MCF 10A (cell line): ENCODE results near the gene KRTAP3-3. TPM values are rescaled to one million over a fixed set of nuclear protein-coding genes. Genes with fewer than 3 reads are reported as not detected.
A peak's percentile ranks its signal among the peaks of the same experiment; 100 is the strongest.

Experiments used
- BruUV-seq: library from RNA; stranded (reverse); fragments of 400-500 nt; replicated peaks from 2 replicates; lab custom pipeline; 2021; lab: Mats Ljungman, UMichigan
- CTCF ChIA-PET: fragments of 300-600 bp; sonication (Branson Sonifier 250); formaldehyde crosslinking; extraction: SDS; loops from one replicate; lab custom pipeline; 2021; ENCODE audit warnings: antibody characterized with exemption, inconsistent platforms; lab: Yijun Ruan, JAX
- POLR2A ChIA-PET: fragments of 300-600, 350-650 bp; sonication (Branson Sonifier 250); formaldehyde crosslinking; extraction: SDS; loops from one replicate; lab custom pipeline; 2020; ENCODE audit warnings: antibody characterized with exemption, inconsistent platforms; lab: Yijun Ruan, JAX
- DNase-seq: peaks from one replicate; pipeline ENCODE4 v3.0.0-alpha.2; 2018; ENCODE audit not compliant: unreplicated experiment
- H3K27ac Mint-ChIP-seq: one replicate; pipeline ENCODE4 v1.8.0; 2022; ENCODE audit warnings: mild to moderate bottlenecking, low read depth, mixed read lengths; ENCODE audit not compliant: unreplicated experiment
- H3K27me3 Mint-ChIP-seq: one replicate; pipeline ENCODE4 v1.8.0; 2022; ENCODE audit warnings: mixed read lengths; ENCODE audit not compliant: insufficient read depth, unreplicated experiment
- H3K36me3 Mint-ChIP-seq: one replicate; pipeline ENCODE4 v1.8.0; 2022; ENCODE audit warnings: mild to moderate bottlenecking, moderate library complexity, mixed read lengths; ENCODE audit not compliant: insufficient read depth, unreplicated experiment
- H3K4me1 Mint-ChIP-seq: one replicate; pipeline ENCODE4 v1.8.0; 2022; ENCODE audit warnings: mixed read lengths; ENCODE audit not compliant: insufficient read depth, unreplicated experiment
- H3K4me3 Mint-ChIP-seq: one replicate; pipeline ENCODE4 v1.8.0; 2022; ENCODE audit warnings: mild to moderate bottlenecking, moderate library complexity, mixed read lengths; ENCODE audit not compliant: unreplicated experiment
- H3K9me3 Mint-ChIP-seq: one replicate; pipeline ENCODE4 v1.8.0; 2022; ENCODE audit warnings: mixed read lengths; ENCODE audit not compliant: unreplicated experiment
- intact Hi-C: fragments of 100-400 bp; cut with micrococcal nuclease; formaldehyde crosslinking; loops from 2 replicates; pipeline ENCODE4 v1.14.1; 2022
- total RNA-seq: library from RNA; stranded (reverse); gene quantifications from 2 replicates; pipeline ENCODE4 v1.2.3, GENCODE V29; 2022
- TF ChIP-seq, protein P1 (sequence below): fragments of 200-600 bp; IDR thresholded peaks from one replicate; pipeline ENCODE4 v1.8.0; 2022; ENCODE audit warnings: antibody characterized with exemption, mild to moderate bottlenecking; ENCODE audit not compliant: unreplicated experiment

KRTAP3-3 gene
- total RNA-seq, 1 experiment from 2014 or later = not detected

DNA sequence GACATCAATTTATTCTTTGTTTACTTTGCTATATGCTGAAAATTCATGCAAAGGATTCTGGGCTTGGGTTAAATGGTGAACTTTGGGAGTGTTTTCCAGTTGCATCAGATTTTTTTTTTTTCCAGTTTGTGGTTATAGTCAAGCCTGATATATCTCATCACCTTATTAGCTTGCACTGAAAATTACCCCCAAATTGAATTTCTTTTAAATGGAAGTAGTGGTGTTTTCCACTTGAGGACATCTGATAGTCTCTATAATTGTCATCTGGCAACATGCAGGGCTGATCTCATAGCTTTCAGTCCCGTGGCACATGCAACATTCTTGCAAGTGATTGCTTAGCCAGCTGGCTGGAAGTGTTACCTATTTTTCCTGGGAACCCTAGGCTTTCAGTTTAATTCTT is 19.6 kb upstream of the KRTAP3-3 start:
- no peaks in the 10 kb centered on the region for H3K27me3 Mint-ChIP-seq
- DNase-seq = no peak
- intact Hi-C loops = no loop called here
- ChIA-PET CTCF (no interaction called here), POLR2A (interaction anchor here (0.5 to 1.1 kb wide), 3 partner anchors 56 to 640 kb away, joined by 3 to 4 read pairs (median 3); no protein-coding TSS in a partner anchor)
- no peak overlapping the region for H3K4me3 Mint-ChIP-seq
- H3K27ac Mint-ChIP-seq = no peak overlapping the region
- TF ChIP-seq, protein P1, sequence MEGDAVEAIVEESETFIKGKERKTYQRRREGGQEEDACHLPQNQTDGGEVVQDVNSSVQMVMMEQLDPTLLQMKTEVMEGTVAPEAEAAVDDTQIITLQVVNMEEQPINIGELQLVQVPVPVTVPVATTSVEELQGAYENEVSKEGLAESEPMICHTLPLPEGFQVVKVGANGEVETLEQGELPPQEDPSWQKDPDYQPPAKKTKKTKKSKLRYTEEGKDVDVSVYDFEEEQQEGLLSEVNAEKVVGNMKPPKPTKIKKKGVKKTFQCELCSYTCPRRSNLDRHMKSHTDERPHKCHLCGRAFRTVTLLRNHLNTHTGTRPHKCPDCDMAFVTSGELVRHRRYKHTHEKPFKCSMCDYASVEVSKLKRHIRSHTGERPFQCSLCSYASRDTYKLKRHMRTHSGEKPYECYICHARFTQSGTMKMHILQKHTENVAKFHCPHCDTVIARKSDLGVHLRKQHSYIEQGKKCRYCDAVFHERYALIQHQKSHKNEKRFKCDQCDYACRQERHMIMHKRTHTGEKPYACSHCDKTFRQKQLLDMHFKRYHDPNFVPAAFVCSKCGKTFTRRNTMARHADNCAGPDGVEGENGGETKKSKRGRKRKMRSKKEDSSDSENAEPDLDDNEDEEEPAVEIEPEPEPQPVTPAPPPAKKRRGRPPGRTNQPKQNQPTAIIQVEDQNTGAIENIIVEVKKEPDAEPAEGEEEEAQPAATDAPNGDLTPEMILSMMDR = no peak
- H3K9me3 Mint-ChIP-seq = no peaks in the 10 kb centered on the region
- H3K4me1 Mint-ChIP-seq = no peaks in the 10 kb centered on the region
- H3K36me3 Mint-ChIP-seq = no peaks in the 10 kb centered on the region
- no TSS peak for BruUV-seq

DNA sequence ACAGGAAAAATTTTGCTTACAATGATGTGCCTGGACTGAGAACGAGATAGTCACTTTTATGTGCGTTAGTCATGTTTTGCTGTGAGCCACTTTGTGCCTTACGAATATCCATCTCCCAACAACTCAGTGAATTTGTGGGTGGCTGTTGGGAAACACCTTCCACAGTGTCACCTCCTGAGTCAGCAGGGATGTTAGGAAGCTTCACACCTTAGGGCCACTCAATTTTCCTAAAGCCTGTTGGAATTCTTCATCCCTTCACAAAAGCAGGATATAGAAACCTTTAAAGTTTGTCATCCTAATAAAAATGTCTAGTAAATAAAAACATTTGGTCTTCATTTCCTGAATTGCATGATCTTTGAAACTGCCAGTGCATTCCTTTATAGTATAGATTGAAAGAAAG is 19.2 kb upstream of the KRTAP3-3 start:
- no peak overlapping the region for H3K4me3 Mint-ChIP-seq
- H3K9me3 Mint-ChIP-seq = no peaks in the 10 kb centered on the region
- TF ChIP-seq, protein P1 = no peak
- intact Hi-C loops = no loop called here
- H3K36me3 Mint-ChIP-seq = no peaks in the 10 kb centered on the region
- DNase-seq = peak; percentile 6
- ChIA-PET CTCF (no interaction called here), POLR2A (no interaction called here)
- no peak overlapping the region for H3K27ac Mint-ChIP-seq
- no peaks in the 10 kb centered on the region for H3K4me1 Mint-ChIP-seq
- no TSS peak for BruUV-seq
- H3K27me3 Mint-ChIP-seq = no peaks in the 10 kb centered on the region

DNA sequence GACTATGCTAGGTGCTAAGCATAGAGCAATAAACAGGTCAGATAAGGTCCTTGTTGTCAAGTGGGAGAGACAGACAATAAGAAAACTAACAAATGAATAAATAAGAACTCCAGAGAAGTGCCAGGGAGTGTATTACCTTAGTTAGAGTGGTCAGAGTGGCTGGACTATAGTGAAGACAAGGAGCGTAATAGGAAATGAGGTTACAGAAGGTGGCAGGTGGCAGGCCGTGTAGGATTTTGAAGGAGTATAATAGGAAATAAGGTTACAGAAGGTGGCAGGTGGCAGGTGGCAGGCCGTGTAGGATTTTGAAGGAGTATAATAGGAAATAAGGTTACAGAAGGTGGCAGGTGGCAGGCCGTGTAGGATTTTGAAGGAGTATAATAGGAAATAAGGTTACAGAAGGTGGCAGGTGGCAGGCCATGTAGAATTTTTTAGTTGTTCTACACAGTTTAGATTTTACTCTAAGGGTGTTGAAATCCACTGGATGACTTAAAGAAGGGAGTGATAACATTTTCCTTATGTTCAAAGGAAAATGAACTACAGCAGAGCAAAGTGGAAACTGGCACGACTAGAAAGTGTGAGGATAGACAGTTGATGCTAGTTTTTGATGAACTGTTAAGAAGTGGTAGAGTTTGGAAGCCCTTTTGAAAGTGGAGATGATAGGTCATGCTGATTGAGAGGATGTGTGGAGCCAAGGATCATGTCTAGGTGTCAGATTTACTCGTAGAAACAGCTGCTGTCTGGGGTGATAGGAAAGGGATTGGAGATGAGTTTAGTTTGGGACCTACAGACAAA is 18.6 kb upstream of the KRTAP3-3 start:
- Mint-ChIP-seq H3K4me3 (no peak overlapping the region), H3K36me3 (no peaks in the 10 kb centered on the region), H3K27ac (peak overlapping the region; percentile 3), H3K9me3 (no peaks in the 10 kb centered on the region), H3K27me3 (no peaks in the 10 kb centered on the region), H3K4me1 (no peaks in the 10 kb centered on the region)
- no TSS peak for BruUV-seq
- POLR2A ChIA-PET = no interaction called here
- TF ChIP-seq, protein P1 = no peak
- CTCF ChIA-PET = no interaction called here
- no peak for DNase-seq
- intact Hi-C loops = no loop called here

DNA sequence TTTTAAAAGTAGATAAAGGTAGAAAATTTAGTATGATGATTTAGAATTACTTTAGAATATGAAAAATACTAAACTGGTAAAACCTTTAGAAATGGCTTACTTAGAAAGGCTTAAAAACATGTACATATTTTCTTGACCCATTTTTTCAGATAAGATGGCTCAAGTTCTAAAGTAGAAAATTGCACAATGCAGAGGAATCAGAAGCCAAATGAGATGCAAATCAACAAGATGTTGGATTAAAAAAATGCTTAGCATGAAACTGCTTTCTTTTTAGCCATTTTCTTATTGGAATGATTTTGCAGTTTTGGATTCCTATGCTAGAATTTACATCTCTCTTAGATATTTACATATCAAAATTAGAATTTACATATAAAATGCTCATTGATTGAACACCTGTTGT is 16.5 kb upstream of the KRTAP3-3 start:
- no peaks in the 10 kb centered on the region for H3K27me3 Mint-ChIP-seq
- no peak overlapping the region for H3K27ac Mint-ChIP-seq
- TF ChIP-seq, protein P1 = no peak
- H3K4me1 Mint-ChIP-seq = no peaks in the 10 kb centered on the region
- H3K36me3 Mint-ChIP-seq = no peaks in the 10 kb centered on the region
- ChIA-PET CTCF (interaction anchor here (0.6 kb wide), 1 partner anchor 49 kb away, joined by 3 read pairs; no protein-coding TSS in a partner anchor), POLR2A (no interaction called here)
- H3K4me3 Mint-ChIP-seq = no peak overlapping the region
- BruUV-seq = no TSS peak
- no peaks in the 10 kb centered on the region for H3K9me3 Mint-ChIP-seq
- intact Hi-C loops = no loop called here
- DNase-seq = no peak
